ENCODE results near the gene GPC3.

Gene GPC3

GRCh38 chrX:133610056-133610455 lies 375.3 kb downstream of the GPC3 start:
- Histone ChIP-seq H3K4me1 (ENCODE audit: control insufficient read depth in 2 of 2, insufficient read depth in 2 of 2, low read length in 2 of 2) (no peaks in the 10 kb centered on the region), H3K27me3 (ENCODE audit: control insufficient read depth in 2 of 2, insufficient read depth in 2 of 2, low read length in 2 of 2) (peaks cover 0 to 2% of the 10 kb centered on the region in 2 donors), H3K9me3 (ENCODE audit: control insufficient read depth in 2 of 2, low read length in 2 of 2) (peaks cover 0 to 4% of the 10 kb centered on the region in 2 donors), H3K4me3 (ENCODE audit: low read length in 2 of 2) (no peak overlapping the region), H3K9ac (ENCODE audit: low read depth in 1 of 2, low read length in 2 of 2) (no peak overlapping the region), H3K36me3 (ENCODE audit: control insufficient read depth in 2 of 2, insufficient read depth in 2 of 2, low read length in 2 of 2) (no peaks in the 10 kb centered on the region), H3K27ac (ENCODE audit: low read depth in 2 of 2, low read length in 2 of 2) (no peak overlapping the region)

GRCh38 chrX:133609166-133609565 lies 376.2 kb downstream of the GPC3 start:
- no peaks in the 10 kb centered on the region for H3K4me1 ChIP-seq (ENCODE audit: control insufficient read depth in 2 of 2, insufficient read depth in 2 of 2, low read length in 2 of 2)
- peaks cover 0 to 4% of the 10 kb centered on the region in 2 donors for H3K9me3 ChIP-seq (ENCODE audit: control insufficient read depth in 2 of 2, low read length in 2 of 2)
- H3K27me3 ChIP-seq (ENCODE audit: control insufficient read depth in 2 of 2, insufficient read depth in 2 of 2, low read length in 2 of 2), result peaks cover 0 to 2% of the 10 kb centered on the region in 2 donors
- no peak overlapping the region for H3K27ac ChIP-seq (ENCODE audit: low read depth in 2 of 2, low read length in 2 of 2)
- no peak overlapping the region for H3K4me3 ChIP-seq (ENCODE audit: low read length in 2 of 2)
- no peaks in the 10 kb centered on the region for H3K36me3 ChIP-seq (ENCODE audit: control insufficient read depth in 2 of 2, insufficient read depth in 2 of 2, low read length in 2 of 2)
- H3K9ac ChIP-seq (ENCODE audit: low read depth in 1 of 2, low read length in 2 of 2), result no peak overlapping the region

- no peak overlapping the region for H3K27ac ChIP-seq (ENCODE audit: low read depth in 2 of 2, low read length in 2 of 2)
- no peak overlapping the region for H3K9ac ChIP-seq (ENCODE audit: low read depth in 1 of 2, low read length in 2 of 2)
- H3K27me3 ChIP-seq (ENCODE audit: control insufficient read depth in 2 of 2, insufficient read depth in 2 of 2, low read length in 2 of 2), result peaks cover 0 to 2% of the 10 kb centered on the region in 2 donors
- H3K36me3 ChIP-seq (ENCODE audit: control insufficient read depth in 2 of 2, insufficient read depth in 2 of 2, low read length in 2 of 2), result no peaks in the 10 kb centered on the region
- no peaks in the 10 kb centered on the region for H3K4me1 ChIP-seq (ENCODE audit: control insufficient read depth in 2 of 2, insufficient read depth in 2 of 2, low read length in 2 of 2)
- no peak overlapping the region for H3K4me3 ChIP-seq (ENCODE audit: low read length in 2 of 2)
- no peaks in the 10 kb centered on the region for H3K9me3 ChIP-seq (ENCODE audit: control insufficient read depth in 2 of 2, low read length in 2 of 2)
These were observed 377.0 kb downstream of the GPC3 start for GRCh38 chrX:133608406-133608805.

- Histone ChIP-seq H3K9ac (ENCODE audit: low read depth in 1 of 2, low read length in 2 of 2) (no peak overlapping the region), H3K4me1 (ENCODE audit: control insufficient read depth in 2 of 2, insufficient read depth in 2 of 2, low read length in 2 of 2) (no peaks in the 10 kb centered on the region), H3K36me3 (ENCODE audit: control insufficient read depth in 2 of 2, insufficient read depth in 2 of 2, low read length in 2 of 2) (no peaks in the 10 kb centered on the region), H3K4me3 (ENCODE audit: low read length in 2 of 2) (no peak overlapping the region), H3K27me3 (ENCODE audit: control insufficient read depth in 2 of 2, insufficient read depth in 2 of 2, low read length in 2 of 2) (peaks cover 0 to 2% of the 10 kb centered on the region in 2 donors), H3K9me3 (ENCODE audit: control insufficient read depth in 2 of 2, low read length in 2 of 2) (no peaks in the 10 kb centered on the region), H3K27ac (ENCODE audit: low read depth in 2 of 2, low read length in 2 of 2) (no peak overlapping the region)
These were observed 377.7 kb downstream of the GPC3 start for GRCh38 chrX:133607419-133608348.

- H3K4me3 ChIP-seq (ENCODE audit: low read length in 2 of 2), result no peak overlapping the region
These were observed 378.4 kb downstream of the GPC3 start for GRCh38 chrX:133606990-133607389.

GRCh38 chrX:133604801-133605200 lies 380.6 kb downstream of the GPC3 start:
- no peak overlapping the region for H3K27ac ChIP-seq (ENCODE audit: low read depth in 2 of 2, low read length in 2 of 2)
- no peaks in the 10 kb centered on the region for H3K4me1 ChIP-seq (ENCODE audit: control insufficient read depth in 2 of 2, insufficient read depth in 2 of 2, low read length in 2 of 2)
- H3K9me3 ChIP-seq (ENCODE audit: control insufficient read depth in 2 of 2, low read length in 2 of 2), result no peaks in the 10 kb centered on the region
- no peaks in the 10 kb centered on the region for H3K36me3 ChIP-seq (ENCODE audit: control insufficient read depth in 2 of 2, insufficient read depth in 2 of 2, low read length in 2 of 2)
- no peak overlapping the region for H3K4me3 ChIP-seq (ENCODE audit: low read length in 2 of 2)
- no peak overlapping the region for H3K9ac ChIP-seq (ENCODE audit: low read depth in 1 of 2, low read length in 2 of 2)
- peaks cover 0 to 2% of the 10 kb centered on the region in 2 donors for H3K27me3 ChIP-seq (ENCODE audit: control insufficient read depth in 2 of 2, insufficient read depth in 2 of 2, low read length in 2 of 2)

More at GRCh38 chrX:133606990-133607389, 378.4 kb downstream of the GPC3 start:
- Histone ChIP-seq H3K27ac (ENCODE audit: low read depth in 2 of 2, low read length in 2 of 2) (no peak overlapping the region), H3K27me3 (ENCODE audit: control insufficient read depth in 2 of 2, insufficient read depth in 2 of 2, low read length in 2 of 2) (peaks cover 0 to 2% of the 10 kb centered on the region in 2 donors), H3K4me1 (ENCODE audit: control insufficient read depth in 2 of 2, insufficient read depth in 2 of 2, low read length in 2 of 2) (no peaks in the 10 kb centered on the region), H3K36me3 (ENCODE audit: control insufficient read depth in 2 of 2, insufficient read depth in 2 of 2, low read length in 2 of 2) (no peaks in the 10 kb centered on the region), H3K9me3 (ENCODE audit: control insufficient read depth in 2 of 2, low read length in 2 of 2) (no peaks in the 10 kb centered on the region), H3K9ac (ENCODE audit: low read depth in 1 of 2, low read length in 2 of 2) (no peak overlapping the region)

GRCh38 chrX:133602881-133603280 lies 382.5 kb downstream of the GPC3 start:
- Histone ChIP-seq H3K9ac (ENCODE audit: low read depth in 1 of 2, low read length in 2 of 2) (no peak overlapping the region), H3K9me3 (ENCODE audit: control insufficient read depth in 2 of 2, low read length in 2 of 2) (no peaks in the 10 kb centered on the region), H3K36me3 (ENCODE audit: control insufficient read depth in 2 of 2, insufficient read depth in 2 of 2, low read length in 2 of 2) (no peaks in the 10 kb centered on the region), H3K4me1 (ENCODE audit: control insufficient read depth in 2 of 2, insufficient read depth in 2 of 2, low read length in 2 of 2) (no peaks in the 10 kb centered on the region), H3K27me3 (ENCODE audit: control insufficient read depth in 2 of 2, insufficient read depth in 2 of 2, low read length in 2 of 2) (peaks cover 0 to 2% of the 10 kb centered on the region in 2 donors), H3K27ac (ENCODE audit: low read depth in 2 of 2, low read length in 2 of 2) (no peak overlapping the region), H3K4me3 (ENCODE audit: low read length in 2 of 2) (no peak overlapping the region)

GRCh38 chrX:133601116-133601515 lies 384.3 kb downstream of the GPC3 start:
- Histone ChIP-seq H3K36me3 (ENCODE audit: control insufficient read depth in 2 of 2, insufficient read depth in 2 of 2, low read length in 2 of 2) (no peaks in the 10 kb centered on the region), H3K9ac (ENCODE audit: low read depth in 1 of 2, low read length in 2 of 2) (no peak overlapping the region), H3K27me3 (ENCODE audit: control insufficient read depth in 2 of 2, insufficient read depth in 2 of 2, low read length in 2 of 2) (no peaks in the 10 kb centered on the region), H3K27ac (ENCODE audit: low read depth in 2 of 2, low read length in 2 of 2) (no peak overlapping the region), H3K9me3 (ENCODE audit: control insufficient read depth in 2 of 2, low read length in 2 of 2) (no peaks in the 10 kb centered on the region), H3K4me1 (ENCODE audit: control insufficient read depth in 2 of 2, insufficient read depth in 2 of 2, low read length in 2 of 2) (no peaks in the 10 kb centered on the region), H3K4me3 (ENCODE audit: low read length in 2 of 2) (no peak overlapping the region)

- Histone ChIP-seq H3K9me3 (ENCODE audit: control insufficient read depth in 2 of 2, low read length in 2 of 2) (no peaks in the 10 kb centered on the region), H3K4me3 (ENCODE audit: low read length in 2 of 2) (no peak overlapping the region), H3K27me3 (ENCODE audit: control insufficient read depth in 2 of 2, insufficient read depth in 2 of 2, low read length in 2 of 2) (no peaks in the 10 kb centered on the region), H3K36me3 (ENCODE audit: control insufficient read depth in 2 of 2, insufficient read depth in 2 of 2, low read length in 2 of 2) (no peaks in the 10 kb centered on the region), H3K4me1 (ENCODE audit: control insufficient read depth in 2 of 2, insufficient read depth in 2 of 2, low read length in 2 of 2) (no peaks in the 10 kb centered on the region), H3K27ac (ENCODE audit: low read depth in 2 of 2, low read length in 2 of 2) (no peak overlapping the region), H3K9ac (ENCODE audit: low read depth in 1 of 2, low read length in 2 of 2) (no peak overlapping the region)
These were observed 384.9 kb downstream of the GPC3 start for GRCh38 chrX:133600536-133600935.

- Histone ChIP-seq H3K9ac (ENCODE audit: low read depth in 1 of 2, low read length in 2 of 2) (no peak overlapping the region), H3K36me3 (ENCODE audit: control insufficient read depth in 2 of 2, insufficient read depth in 2 of 2, low read length in 2 of 2) (no peaks in the 10 kb centered on the region), H3K27me3 (ENCODE audit: control insufficient read depth in 2 of 2, insufficient read depth in 2 of 2, low read length in 2 of 2) (no peaks in the 10 kb centered on the region), H3K9me3 (ENCODE audit: control insufficient read depth in 2 of 2, low read length in 2 of 2) (no peaks in the 10 kb centered on the region), H3K4me1 (ENCODE audit: control insufficient read depth in 2 of 2, insufficient read depth in 2 of 2, low read length in 2 of 2) (no peaks in the 10 kb centered on the region), H3K4me3 (ENCODE audit: low read length in 2 of 2) (no peak overlapping the region), H3K27ac (ENCODE audit: low read depth in 2 of 2, low read length in 2 of 2) (no peak overlapping the region)
These were observed 386.6 kb downstream of the GPC3 start for GRCh38 chrX:133598601-133599335.

All from mucosa of rectum (tissue), 2 donors.